ENCODE data around the gene MAPK6. TPM values are rescaled to one million over a fixed set of nuclear protein-coding genes. Genes with fewer than 3 reads are reported as not detected.

The MAPK6 gene
- total RNA-seq, 1 donor from 2014 or later, result 21.1 TPM

GRCh38 chr15:52006702-52007340, 12.2 kb upstream of the MAPK6 start:
- ATAC-seq (peak in 1 of 2 donors; percentile 56), DNase-seq (peak; percentile 62)
- Histone ChIP-seq H3K36me3 (no peaks in the 10 kb centered on the region), H3K27ac (no peak overlapping the region), H3K9me3 (no peaks in the 10 kb centered on the region), H3K4me1 (peaks cover 39% of the 10 kb centered on the region), H3K27me3 (ENCODE audit: low read depth) (no peaks in the 10 kb centered on the region), H3K4me3 (no peak overlapping the region)
- intact Hi-C loops (cut with DNase I), result no loop called here
- no peak for TF ChIP-seq CTCF (IDR thresholded peaks at IDR 0.05)

- H3K4me3 ChIP-seq, result no peak overlapping the region
- ATAC-seq, result no peak
- no peaks in the 10 kb centered on the region for H3K36me3 ChIP-seq
- H3K27me3 ChIP-seq (ENCODE audit: low read depth), result no peaks in the 10 kb centered on the region
- intact Hi-C loops (cut with DNase I), result no loop called here
- H3K4me1 ChIP-seq, result peaks cover 48% of the 10 kb centered on the region
- no peak for DNase-seq
- no peak overlapping the region for H3K27ac ChIP-seq
- H3K9me3 ChIP-seq, result no peaks in the 10 kb centered on the region
- TF ChIP-seq CTCF (IDR thresholded peaks at IDR 0.05), result no peak
These were observed 10.7 kb upstream of the MAPK6 start for GRCh38 chr15:52008359-52008697.

- Histone ChIP-seq H3K27ac (no peak overlapping the region), H3K36me3 (no peaks in the 10 kb centered on the region), H3K4me3 (no peak overlapping the region), H3K9me3 (no peaks in the 10 kb centered on the region), H3K4me1 (peaks cover 54% of the 10 kb centered on the region), H3K27me3 (ENCODE audit: low read depth) (no peaks in the 10 kb centered on the region)
- no peak for TF ChIP-seq CTCF (IDR thresholded peaks at IDR 0.05)
- no peak for DNase-seq
- intact Hi-C loops (cut with DNase I), result no loop called here
- ATAC-seq, result peak in 1 of 2 donors; percentile 25
These were observed 10.2 kb upstream of the MAPK6 start for GRCh38 chr15:52008698-52009434.

- intact Hi-C loops (cut with DNase I), result no loop called here
- Histone ChIP-seq H3K27me3 (ENCODE audit: low read depth) (no peaks in the 10 kb centered on the region), H3K9me3 (no peaks in the 10 kb centered on the region), H3K36me3 (no peaks in the 10 kb centered on the region), H3K4me1 (peaks cover 60% of the 10 kb centered on the region), H3K4me3 (no peak overlapping the region), H3K27ac (no peak overlapping the region)
- TF ChIP-seq CTCF (IDR thresholded peaks at IDR 0.05), result no peak
- DNase-seq (no peak), ATAC-seq (peak in 1 of 2 donors; percentile 29)
These were observed 8.1 kb upstream of the MAPK6 start for GRCh38 chr15:52010633-52011595.

GRCh38 chr15:52011711-52012144, 7.3 kb upstream of the MAPK6 start:
- H3K27ac ChIP-seq, result no peak overlapping the region
- DNase-seq (no peak), ATAC-seq (peak; percentile 13 to 42)
- no peak overlapping the region for H3K4me3 ChIP-seq
- TF ChIP-seq CTCF (IDR thresholded peaks at IDR 0.05), result no peak
- intact Hi-C loops (cut with DNase I), result no loop called here
- H3K36me3 ChIP-seq, result no peaks in the 10 kb centered on the region
- no peaks in the 10 kb centered on the region for H3K9me3 ChIP-seq
- peaks cover 57% of the 10 kb centered on the region for H3K4me1 ChIP-seq
- H3K27me3 ChIP-seq (ENCODE audit: low read depth), result no peaks in the 10 kb centered on the region
